Activated T-cell treated with anti-CD3 and anti-CD28 coated beads for 1 hour (primary cell): ENCODE measurements around the gene TAF4.

Experiments used
- DNase-seq: peaks from one replicate; pipeline ENCODE4 v3.0.0-alpha.2; 2020; ENCODE audit warnings: low read depth

The TAF4 gene

DNA sequence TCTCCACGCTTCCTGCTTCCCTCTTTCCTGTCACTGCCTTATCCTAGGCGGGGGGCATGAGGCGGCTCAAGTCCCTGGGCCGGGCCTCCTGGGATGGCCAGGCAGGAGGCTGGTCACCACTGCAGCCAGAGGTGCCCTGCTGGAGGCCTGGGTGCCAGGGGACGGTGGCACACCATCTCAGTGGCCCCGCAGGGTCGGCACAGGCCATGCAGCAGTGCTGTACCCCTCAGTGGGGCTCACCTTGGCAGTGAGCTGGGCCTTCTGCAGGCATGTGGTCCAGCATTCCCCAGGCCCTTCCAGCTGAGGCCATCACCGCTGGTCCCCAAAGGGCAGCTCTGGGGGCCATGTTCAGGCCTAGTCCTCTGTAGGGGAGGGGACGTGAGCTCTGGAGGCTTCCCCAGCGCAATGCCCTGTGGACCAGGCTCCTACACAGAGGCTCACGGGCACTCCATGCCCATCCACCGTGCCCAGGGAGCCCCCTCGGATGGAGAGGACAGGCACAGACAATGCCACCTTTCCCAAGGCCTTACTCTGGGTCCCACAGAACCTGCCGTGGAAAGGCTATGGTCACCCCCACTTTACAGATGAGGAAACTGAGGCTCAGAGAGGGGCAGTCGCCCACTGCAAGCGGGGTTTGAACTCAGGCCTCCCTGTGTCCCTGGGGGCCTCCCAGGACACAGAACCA lies 123.8 kb downstream of the TAF4 start:
- DNase-seq = no peak

- no peak for DNase-seq
Measured at GRCh38 chr20:61940976-61941720, 124.5 kb downstream of the TAF4 start.

- no peak for DNase-seq
Measured at GRCh38 chr20:61940491-61940890, 125.2 kb downstream of the TAF4 start.

- DNase-seq = no peak
Measured at GRCh38 chr20:61939691-61940360, 125.9 kb downstream of the TAF4 start.

GRCh38 chr20:61938839-61939690 lies 126.6 kb downstream of the TAF4 start:
- DNase-seq = no peak

DNA sequence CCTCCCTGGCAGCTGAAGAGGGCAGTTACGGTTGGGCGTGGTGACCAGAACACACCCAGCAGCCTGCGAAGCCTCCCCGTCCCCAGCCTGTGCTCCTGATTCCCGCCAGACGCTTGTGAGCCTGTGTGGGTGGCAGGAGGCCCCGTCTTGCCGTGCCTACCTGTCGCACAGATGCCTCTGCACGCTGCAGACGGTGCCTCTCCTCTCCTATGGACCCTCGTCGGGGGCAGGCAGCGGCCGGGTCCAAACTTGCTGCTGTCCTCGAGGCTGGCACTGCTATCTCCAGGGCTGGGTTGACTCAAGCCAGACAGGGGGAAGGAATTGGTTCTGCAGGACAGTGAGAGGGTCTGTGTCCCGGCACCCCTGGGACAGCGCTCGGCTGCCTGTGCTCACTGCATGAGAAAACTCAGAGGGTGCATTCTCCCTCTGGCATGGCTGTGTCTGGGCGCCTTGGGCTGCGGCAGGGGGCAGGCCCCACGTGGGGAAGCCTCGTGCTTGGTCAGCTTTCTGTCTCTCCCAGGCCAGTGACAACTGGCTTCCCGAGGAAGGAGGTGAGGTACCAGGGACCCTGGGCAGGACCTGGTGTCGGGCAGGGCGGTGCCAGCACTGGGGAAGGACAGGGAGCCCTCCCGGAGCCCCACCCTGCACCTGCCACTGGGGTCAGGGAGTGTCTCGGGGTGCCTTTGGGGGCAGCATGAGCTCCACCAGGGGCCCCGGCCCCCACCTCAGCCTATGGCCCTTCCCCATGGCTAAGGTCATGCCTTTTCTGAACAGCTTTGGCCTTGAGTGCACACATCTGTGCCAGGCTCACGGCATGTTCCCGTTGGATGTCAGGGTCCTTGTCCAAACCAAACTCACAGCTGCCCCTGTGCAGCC lies 127.5 kb downstream of the TAF4 start:
- no peak for DNase-seq

GRCh38 chr20:61937146-61937962 lies 128.3 kb downstream of the TAF4 start:
- no peak for DNase-seq

DNA sequence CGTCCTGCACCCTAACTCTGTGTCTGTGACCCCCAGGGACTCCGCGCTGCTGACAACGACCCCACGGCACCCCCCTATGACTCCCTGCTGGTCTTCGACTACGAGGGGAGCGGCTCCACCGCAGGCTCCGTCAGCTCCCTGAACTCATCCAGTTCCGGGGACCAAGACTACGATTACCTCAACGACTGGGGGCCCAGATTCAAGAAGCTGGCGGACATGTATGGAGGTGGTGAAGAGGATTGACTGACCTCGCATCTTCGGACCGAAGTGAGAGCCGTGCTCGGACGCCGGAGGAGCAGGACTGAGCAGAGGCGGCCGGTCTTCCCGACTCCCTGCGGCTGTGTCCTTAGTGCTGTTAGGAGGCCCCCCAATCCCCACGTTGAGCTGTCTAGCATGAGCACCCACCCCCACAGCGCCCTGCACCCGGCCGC lies 129.0 kb downstream of the TAF4 start:
- DNase-seq = no peak

DNA sequence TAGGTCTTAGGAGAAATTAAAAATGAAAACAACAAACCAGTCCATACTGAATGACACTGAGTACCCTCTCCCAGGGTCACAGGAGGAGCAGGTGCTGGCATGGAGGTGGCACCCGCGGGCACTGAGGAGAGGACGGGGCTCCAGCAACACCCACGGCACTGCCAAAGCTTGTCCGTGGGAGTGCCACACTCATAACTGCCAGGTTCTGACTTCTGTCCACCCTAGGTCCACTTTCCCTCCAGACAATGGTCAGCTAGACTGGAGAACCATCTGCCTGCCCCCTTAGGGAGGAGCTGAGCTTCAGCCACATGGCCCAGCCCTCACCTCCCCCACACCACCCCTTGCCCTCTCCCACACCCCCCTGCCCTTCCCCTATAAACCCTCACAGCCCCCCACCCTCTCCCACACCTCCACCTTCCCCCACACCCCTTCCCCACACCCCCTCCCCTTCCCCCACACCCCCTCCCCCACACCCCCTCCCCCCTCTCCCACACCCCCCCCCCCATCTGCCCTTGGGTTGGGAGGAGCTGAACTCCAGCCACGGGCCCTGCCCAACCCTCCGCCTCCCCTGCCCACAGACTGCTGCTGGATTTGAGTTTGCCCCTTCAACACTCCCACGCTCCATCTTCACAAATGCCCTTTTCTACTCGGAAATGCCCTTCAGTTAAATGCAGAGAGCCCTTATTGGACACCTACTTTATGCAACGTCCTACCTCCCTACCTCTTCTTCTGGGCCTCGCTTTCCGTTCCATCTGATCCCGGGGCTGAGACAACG lies 129.6 kb downstream of the TAF4 start:
- DNase-seq = no peak

- DNase-seq = no peak
Measured at GRCh38 chr20:61934716-61935530, 130.8 kb downstream of the TAF4 start.

DNA sequence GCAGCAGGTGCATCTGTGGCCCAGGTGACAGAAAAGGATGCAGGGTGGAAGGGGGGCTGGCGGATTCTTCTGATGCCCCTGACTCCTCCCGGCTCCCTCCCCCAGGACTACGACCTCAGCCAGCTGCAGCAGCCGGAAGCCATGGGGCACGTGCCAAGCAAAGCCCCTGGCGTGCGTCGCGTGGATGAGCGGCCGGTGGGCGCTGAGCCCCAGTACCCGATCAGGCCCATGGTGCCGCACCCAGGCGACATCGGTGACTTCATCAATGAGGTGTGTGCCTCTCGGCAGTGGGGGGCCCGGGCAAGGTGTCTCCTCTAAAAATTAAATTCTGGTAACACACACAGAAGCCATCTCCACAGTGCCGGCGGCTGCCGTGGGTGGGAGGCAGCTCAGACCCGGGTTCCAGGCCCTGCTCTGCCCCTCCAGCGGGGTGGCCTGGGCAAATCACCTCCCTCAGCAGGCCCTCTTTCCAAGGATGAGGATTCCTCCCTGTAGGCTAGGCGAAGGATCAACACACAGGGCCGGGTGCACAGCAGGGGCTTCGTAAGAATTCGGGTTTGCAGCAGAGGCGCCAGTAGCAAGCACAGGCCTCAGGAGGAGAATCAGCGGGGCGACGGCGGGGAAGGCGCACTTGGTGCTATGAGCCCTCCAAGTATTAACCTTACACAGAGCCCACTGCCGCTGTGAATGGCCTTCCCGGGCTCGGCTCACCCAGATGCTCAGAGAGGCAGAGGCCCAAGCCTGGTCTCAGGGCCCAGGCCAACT lies 131.5 kb downstream of the TAF4 start:
- DNase-seq = no peak

DNA sequence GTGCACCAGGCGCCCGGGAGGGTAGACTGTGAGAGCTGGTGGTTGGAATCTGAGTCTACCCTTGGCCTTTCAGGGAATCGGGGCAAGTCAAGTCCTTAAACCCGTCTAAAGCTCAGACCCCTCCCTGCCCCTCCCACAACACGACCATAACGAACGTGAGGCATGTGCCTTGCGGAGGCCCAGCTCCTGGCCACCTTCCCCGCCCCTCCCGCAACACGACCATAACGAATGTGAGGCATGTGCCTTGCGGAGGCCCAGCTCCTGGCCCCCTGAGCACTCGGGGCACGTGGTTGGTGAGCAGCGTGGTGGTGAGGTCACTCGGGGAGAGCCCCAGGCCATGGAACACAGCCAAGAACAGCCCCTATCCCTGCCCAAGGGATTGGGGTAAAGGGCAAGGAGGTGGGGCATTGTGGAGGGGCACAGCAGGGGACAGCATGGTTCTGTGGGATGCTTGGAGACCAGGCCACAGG lies 132.2 kb downstream of the TAF4 start:
- DNase-seq = no peak

GRCh38 chr20:61932711-61933480 lies 132.8 kb downstream of the TAF4 start:
- DNase-seq = no peak

- DNase-seq = no peak
Measured at GRCh38 chr20:61932199-61932592, 133.5 kb downstream of the TAF4 start.

- DNase-seq = no peak
Measured at GRCh38 chr20:61931476-61932198, 134.0 kb downstream of the TAF4 start.

GRCh38 chr20:61930776-61931475 lies 134.8 kb downstream of the TAF4 start:
- DNase-seq = no peak
